GM19438 (cell line): ENCODE measurements around the gene NPHP4.
"Not testable (repeated sequence)": the region's sequence is repeated elsewhere in the genome, so short reads cannot be mapped to it uniquely, and the experiment has no call there.

Experiments used
- ATAC-seq: cut with Tn5 transposase; IDR thresholded peaks from one replicate; pipeline ENCODE4 v1.9.1; 2021; ENCODE audit warnings: low read depth; ENCODE audit not compliant: unreplicated experiment

NPHP4 gene

DNA sequence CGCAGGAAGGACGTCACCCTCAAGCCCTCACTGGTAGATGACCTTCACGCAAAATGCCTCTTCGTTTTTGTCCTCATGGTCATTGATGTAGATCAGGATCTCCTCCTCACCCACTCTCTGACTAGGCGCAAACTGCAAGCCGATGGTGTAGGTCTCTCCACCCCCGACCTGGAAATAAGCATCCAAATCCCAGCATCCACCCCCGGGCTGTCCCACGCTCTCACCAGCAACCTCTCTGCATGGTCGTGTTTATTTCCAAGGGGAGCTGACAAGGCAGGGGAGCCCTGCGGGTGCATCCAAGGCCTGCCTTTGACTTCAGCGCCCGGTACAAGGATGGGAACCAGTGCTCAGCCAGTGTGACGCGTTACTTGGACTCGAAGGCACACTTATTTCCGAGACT is 129.0 kb downstream of the NPHP4 start:
- no peak for ATAC-seq

DNA sequence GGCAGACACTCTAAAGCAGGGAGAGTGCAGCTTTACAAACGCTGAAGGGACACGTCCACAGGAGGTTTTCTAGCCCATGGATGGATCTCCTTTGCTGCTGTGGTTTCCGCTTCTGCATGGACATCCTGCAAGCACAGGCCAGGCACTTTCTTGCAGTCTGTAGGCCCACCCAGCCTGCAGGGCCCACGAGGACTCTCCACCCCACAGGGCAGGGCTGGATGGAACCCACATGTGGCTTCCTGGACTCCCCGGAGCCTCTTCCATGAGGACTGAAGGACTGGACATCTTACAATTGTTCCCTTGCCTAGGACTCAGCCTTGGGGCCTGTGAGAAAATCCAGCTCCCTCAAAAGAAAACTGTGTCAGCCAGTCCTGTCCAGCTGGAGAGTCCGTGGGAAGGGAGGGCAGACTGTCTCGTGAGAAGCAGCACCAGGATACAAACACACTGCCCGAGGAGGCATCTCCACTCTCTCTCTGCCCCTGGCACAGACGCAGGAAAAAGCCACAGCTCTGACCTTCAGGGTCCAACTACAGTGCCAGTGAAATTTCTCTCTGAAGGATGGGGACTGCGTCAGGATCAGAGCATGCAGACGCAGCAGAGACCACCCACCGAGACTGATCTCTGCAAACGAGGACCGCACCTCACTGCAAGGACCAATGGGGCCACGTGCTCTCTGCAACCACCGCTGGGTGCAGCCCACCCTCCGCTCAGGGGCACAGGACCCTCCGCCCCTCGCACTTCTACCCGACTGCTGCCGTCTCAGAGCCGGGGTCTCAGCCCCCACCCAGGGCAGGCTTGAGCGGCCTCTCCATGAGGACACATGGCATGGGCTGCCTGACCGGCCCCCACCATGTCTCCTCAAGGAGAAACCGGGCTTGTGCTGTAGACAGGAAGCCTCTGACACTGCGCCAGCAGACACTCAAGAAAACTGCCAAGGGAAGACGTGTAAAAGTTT is 130.1 kb downstream of the NPHP4 start:
- ATAC-seq = no peak

DNA sequence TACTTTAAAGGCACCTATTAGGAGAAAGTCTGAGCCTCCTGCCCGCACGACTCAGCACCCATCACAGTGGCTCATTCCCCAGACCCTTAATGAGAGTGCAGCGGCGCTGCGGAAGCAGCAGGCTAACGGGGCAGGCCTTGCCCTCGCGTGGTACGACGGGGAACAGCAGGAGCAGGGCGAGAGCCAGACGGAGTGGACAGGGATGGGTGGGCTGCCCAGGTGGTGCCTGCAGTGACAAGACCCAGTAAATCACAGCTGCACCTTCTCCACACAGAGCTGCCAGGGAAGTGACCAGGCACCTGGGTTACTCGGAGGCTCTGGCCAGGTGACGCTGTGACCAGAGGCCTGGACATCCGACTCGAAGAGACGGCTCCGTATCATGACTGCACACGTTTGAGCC is 131.9 kb downstream of the NPHP4 start:
- no peak for ATAC-seq

DNA sequence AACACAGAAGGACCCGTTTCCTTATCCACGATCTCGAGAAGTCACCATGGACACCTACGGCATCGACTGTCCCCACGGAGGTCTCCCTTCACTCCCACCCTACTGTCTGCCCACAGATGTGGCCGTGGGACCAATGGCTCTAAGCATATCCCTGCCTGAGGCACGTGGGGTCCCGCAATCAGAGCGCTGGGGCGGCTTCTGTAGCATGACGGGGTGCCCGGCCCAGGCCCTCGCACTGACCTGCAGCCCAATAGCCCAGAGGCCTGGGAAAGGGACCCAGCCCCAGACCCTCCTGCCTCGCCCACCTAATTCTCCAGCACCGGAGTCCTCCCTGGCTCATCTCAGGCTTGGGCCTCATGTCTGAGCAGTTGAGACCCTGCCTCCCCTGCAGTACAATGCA is 132.5 kb downstream of the NPHP4 start:
- ATAC-seq = no peak

DNA sequence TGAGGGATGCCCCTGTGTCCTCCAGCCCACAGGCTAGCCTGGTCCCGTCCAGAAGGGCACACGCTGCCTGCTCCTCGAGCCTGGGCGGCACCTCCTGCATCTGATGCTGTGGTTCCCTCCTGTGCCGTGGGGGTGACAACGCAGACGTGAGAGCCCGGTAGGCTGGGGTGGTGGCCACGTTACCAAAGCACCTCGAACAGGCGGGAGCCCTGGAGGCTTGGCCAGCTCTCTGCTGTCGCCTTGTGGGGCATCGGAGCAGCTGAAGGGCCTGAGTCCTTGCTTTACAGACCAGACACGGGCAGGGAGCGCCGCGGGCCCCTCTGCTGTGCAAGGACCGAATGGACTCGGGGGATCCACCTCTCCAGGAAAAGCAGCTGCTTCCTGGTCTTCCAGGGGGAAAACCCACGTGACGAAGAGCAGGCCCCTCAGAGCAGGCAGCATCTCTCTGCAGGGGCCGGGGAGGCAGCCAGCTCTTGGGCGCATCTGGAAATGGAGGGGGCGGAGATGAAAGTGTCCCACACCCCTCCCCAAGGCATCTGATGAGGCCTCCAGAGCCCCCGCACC is 133.3 kb downstream of the NPHP4 start:
- no peak for ATAC-seq

DNA sequence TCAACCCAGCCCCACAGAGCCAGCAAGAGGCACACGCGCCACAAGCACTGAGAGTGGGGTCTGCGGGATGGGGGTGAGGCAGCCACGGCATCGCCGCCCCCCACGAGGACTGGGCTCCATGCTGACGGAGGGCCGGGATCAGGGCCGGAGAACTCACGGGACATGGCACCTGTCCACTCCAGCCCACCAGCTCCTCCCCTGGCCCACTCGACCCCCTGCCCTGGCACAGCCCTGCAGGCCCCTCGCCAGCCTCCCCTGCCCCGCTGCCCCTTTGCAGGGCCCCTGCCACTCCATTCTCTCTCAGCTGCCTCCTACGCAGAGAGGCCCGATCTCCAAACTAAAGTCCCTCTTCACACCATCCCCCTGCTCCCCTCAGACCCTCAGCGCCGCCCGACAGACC is 134.0 kb downstream of the NPHP4 start:
- no peak for ATAC-seq

DNA sequence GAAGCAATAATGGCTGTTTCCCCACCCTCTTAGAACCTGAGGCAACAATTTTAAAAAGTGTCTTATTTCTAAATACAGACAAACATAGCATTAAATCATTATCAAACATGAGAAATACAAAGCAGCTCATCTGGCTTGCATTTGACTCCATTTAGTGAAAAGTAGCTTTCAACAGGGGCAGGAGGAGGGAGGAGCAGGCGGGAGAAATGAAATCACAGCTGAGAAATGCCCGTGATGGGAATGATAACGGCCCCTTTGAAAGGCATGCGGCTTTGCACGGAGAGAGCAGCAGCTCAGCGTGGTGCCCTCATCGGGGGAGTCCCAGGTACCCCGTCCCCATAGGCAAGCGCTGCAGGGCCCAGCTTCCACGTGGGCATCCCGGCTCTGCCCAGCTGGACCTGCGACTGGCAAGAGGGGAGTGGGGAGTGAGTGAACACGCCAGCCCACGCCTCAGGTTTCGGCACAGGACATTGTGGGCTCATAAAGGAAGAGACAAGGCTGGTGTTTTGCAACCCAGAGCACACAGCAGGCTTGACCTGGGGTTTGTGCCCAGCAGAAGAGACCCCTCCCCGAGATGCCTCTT is 134.6 kb downstream of the NPHP4 start:
- ATAC-seq = no peak

DNA sequence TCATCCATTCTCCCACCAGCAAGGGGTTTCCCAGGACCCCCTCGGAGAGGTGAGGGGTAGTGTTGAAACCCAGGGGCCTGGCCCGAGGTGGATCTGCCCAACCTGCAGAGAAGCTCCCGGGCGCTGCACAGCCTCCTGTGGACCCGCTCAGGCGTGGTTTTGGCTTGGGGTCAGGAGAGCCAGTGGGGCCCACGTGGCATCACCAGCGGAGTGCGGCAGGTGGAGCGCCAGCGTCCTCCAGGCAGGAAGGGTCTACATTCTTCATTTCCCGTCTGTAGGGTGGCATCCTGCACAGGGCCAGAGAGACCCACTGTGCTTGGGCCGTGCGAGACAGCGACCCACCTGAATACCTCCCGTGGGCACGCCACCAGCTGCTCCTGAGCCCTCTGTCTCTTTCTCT is 135.2 kb downstream of the NPHP4 start:
- ATAC-seq = no peak

DNA sequence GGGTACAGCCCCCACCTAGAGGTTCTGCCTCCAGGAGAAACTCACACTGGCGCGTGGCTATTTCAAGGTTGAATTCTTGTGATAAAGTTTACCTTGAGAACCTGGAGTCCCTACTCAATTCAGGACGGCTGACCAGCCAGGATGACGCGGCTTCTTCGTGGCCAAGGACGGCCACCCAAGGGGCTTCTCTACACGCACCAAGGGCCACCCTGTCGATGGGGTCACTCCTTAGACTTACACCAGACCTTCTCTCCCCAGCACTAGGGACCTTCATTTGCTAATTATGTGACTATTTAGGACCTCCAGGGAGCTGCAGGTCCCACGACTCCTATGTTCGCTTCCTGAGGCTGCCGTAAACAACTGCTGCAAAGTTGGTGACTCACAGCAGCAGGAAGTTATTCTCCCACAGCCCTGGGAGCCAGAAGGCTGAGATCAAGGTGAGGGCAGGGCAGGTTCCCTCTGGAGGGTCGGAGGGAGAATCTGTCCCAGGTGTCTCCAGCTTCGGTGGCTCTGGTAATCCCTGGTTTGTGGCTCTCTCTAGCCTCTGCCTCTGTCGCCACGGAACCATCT is 135.9 kb downstream of the NPHP4 start:
- ATAC-seq = no peak

DNA sequence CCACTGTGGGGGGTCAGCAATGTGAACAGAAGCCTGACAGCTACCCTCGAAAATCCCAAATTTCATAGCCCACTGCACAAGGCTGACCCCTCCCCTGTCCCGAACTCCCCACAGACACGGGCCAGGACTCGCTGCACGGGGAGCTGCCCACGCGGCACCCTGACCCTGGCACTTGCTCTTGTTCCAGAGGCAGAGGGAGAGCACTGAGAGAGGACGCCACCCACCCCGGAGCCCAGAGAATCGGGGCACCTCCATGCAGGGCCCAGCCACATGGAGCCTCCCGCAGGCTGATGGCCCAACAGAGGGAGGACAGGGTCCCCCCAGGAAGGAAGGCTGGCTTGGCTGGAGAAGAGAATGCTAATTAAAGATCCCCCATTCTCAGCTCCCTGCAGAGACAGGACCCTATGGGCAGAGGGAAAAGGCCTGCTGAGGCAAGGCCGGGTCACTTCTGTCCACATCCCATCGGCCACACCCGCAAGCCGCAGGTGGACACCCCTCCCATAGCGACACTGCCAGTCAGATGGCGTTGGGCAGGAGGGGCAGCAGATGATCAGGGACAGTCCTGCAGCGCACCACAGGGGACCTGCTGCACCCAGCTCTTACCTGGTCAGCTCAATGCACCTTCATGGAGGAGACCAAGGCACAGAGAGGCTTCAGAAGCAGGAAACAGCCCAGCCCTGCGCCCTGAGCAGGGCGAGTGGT is 136.9 kb downstream of the NPHP4 start:
- no peak for ATAC-seq

DNA sequence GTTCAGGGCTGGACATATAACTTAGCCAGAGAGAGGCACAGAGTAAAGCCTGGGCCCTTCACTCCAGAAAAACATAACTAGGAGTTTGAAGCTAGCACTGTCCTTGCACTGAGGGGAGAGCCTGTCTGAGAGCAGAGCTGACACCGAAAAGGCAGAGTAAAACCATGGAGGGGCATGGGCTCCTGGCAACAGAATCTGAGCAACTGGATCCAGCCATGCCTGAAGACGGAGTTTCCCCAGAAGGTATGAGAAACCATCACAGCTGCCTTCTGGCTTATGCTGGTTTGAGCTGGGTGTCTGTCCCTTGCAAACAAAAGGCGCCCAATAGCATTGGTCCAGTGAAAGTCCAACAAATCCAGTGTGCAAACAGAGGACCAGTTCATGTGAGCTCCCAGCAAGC is 137.5 kb downstream of the NPHP4 start:
- ATAC-seq = no peak

DNA sequence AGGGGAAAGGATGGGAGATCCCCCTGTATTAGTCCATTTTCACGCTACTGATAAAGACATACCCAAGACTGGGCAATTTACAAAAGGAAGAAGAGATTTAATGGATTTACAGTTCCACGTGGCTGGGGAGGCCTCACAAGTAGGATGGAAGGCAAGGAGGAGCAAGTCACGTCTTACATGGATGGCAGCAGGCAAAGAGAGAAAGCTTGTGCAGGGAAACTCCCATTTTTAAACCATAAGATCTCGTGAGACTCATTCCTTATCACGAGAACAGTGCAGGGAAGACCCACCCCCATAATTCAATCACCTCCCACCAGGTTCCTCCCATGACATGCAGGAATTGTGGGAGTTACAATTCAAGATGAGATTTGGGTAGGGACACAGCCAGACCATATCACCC is 138.4 kb downstream of the NPHP4 start:
- ATAC-seq = not testable (repeated sequence)

DNA sequence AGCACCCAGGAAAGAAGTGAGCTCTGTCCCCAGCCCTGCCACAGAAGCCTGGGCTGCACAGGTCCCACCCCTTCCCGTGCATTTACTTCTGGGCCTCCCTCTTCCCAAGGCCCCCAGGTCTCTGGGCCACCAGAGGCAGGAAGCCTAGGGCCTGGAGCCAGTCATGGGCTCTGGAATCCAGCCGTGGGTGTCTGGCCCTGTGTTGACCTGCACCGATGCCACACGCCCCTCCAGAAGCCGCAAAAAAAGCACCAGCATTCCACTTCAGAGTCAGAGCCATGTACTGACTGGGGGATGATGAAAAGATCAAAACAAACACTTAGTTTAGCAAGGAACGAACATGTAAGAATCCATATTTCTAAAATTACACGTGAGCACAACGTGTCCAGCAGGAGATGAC is 141.7 kb downstream of the NPHP4 start:
- ATAC-seq = no peak

DNA sequence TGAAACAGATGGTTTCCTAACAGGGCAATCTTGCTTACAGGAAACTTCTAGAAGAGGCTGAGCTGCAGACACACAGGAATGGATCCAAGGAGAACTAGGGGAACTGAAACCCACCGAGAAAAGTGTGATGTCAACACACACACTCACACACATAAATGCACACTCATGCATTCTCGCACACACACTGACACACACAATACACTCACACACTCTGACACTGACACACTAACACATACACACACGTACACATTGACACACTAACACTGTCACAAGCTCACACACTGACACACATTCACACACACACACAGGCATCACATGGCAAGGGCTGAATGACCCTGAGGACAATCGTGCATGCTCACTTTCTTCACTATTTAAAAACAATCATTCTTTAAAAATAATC is 142.7 kb downstream of the NPHP4 start:
- ATAC-seq = no peak

DNA sequence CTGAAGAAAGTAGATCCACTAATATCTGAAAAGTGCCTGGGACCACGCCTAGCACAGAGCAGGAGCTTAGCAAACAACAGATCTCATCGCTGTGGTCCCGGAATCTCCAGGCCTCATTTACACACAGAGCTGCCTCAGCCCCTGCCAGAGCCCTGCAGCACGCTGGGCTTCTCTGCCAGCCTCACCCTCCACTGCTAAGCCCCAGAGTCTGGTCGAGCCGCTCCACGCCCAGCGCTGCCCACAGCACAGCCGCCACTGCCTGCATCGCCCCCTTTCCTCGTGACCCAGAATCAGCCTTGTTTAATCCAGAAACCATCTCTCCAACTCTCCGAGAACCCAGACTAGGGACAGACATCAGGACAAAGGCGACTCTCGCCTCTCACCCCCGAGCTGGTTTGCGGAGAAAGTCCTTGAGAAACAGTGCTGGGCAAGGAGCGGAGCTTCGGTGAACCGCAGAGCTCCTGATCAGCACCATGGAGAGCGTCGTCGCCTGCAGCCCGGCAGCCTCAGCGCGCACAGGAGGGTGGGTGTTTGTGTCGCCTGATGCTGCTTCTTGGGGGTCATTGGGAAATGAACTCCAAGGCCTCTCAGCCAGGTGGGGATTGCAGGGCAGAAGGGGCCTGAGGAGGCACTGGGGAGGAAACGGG is 145.1 kb downstream of the NPHP4 start:
- no peak for ATAC-seq

DNA sequence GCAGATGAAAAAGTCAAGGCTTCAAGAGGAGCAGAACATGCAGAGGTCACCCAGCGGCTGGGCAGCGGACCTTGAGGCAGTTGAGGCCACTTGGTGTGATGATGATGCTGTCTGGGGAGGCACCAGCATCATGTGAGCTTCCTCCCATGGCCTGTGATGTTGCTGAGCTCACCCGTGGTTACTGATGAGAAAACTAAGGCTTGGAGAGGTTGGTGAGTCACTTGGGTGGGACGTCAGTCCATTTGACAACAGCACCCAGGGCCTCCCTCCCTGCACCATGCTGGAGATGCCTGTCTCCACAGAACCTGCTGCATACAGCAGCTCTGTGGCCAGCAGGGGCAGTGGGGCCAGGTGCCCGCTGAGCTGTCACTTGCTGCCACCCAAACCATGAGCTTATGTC is 146.8 kb downstream of the NPHP4 start:
- ATAC-seq = no peak

DNA sequence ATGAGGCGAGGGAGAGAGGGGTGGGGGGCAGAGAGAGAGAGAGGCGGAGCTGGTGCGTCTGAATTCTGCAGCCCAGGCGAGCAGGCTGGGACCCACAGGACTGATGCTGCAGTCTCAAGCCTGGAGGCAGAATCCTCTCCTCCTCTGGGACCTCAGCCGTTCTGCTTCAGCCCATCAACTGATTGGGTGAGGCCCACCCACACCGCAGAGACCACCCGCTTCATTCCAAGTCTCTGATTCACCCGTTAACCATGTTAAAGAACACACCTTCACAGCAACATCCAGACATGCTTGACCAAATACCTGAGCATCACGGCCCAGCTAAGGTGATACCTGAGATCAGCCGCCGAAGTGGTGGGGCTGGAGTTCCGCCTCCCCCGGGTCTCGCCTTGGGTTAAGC is 147.8 kb downstream of the NPHP4 start:
- no peak for ATAC-seq

DNA sequence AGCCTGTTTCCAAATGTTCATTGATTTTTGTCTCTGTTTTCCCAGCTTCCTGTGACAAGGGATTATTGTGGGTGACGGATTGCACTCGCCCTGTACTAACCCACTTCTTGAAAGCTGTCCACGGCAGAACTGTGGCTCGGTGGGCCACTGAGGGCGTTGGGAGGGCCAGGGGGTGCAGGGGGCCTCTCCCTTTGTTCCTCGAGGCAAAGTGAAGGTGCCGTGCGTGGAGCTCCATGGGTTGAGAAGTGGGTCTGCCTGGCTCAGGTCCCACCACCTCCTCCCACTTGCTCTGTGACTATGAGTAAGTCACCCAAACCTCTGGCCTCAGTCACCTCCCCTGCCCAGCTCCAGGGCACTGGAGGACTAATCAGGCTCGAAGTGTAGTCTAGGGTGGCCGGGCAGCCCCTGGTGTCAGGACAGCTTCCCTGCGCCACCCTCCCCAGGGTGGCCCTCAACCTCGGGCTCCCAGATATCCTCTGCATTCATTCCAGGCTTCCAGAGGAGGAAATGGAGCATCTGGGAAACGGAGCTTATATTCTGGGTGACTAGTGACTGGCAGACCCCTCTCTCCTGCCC is 148.6 kb downstream of the NPHP4 start:
- no peak for ATAC-seq

DNA sequence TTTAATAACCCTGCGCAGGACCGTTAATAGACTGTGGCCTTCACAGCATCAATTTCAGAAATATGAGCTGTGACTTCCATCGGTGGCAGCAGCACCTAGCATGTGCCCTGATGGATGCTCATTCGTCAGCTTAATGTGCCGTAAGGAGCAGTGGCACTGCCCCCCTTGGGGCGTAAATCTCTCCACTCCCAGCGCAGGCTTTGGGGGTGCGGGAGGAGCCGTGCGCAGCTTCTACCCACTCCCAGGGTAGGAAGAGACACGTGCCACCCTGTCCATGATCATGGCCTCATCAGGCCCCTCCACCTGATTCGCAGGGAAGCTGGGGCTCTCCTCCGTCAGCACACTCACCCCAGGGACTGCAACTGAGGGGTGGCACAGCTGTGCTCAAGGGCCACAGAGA is 149.5 kb downstream of the NPHP4 start:
- ATAC-seq = no peak

DNA sequence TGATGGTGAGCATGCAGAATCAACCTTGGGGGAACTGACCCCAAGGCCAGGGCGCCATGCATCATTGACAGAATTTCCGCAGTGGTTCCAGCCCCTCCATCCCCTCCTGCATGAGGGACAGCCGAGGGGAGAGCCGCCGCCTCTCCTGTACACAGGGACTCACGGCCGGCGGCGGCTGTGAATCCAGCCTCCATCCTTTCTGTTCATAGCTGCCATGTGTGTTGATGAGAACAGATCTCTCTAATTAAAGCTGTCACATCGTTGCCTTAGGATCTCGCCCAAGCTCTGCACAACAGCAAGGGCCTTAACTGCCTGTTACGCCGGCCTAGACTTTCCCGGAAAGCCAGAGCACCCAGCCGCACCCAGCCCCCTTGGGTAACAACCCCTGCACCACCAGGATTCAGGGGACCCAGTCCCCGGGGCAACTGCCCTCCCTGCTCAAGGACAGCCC is 151.6 kb downstream of the NPHP4 start:
- ATAC-seq = no peak
